Gastroesophageal sphincter (tissue), 3 donors: ENCODE measurements around the gene PRKD1.

Experiments
- CTCF ChIP-seq, 4 experiments: fragments of 200-600 bp in 2 of 4; fragments of 450-650 bp in 2 of 4; sonication (generic) in 1 of 4; IDR thresholded peaks; one replicate each; pipeline ENCODE4 v1.5.1; 2017 to 2019; ENCODE audit warnings: antibody characterized with exemption in 4 of 4, mild to moderate bottlenecking in 2 of 4, moderate library complexity in 2 of 4
- EP300 ChIP-seq: sonication (generic); formaldehyde crosslinking; IDR thresholded peaks from one replicate; pipeline ENCODE4 v1.6.1; 2017; ENCODE audit warnings: antibody characterized with exemption, mild to moderate bottlenecking
- POLR2A ChIP-seq, 2 donors: fragments of 450-650 bp; IDR thresholded peaks; one replicate each; pipeline ENCODE4 v1.6.1; 2017; ENCODE audit warnings: antibody characterized with exemption in 2 of 2, mild to moderate bottlenecking in 2 of 2, moderate library complexity in 1 of 2
- POLR2AphosphoS5 ChIP-seq: sonication (generic); formaldehyde crosslinking; IDR thresholded peaks from one replicate; pipeline ENCODE4 v1.6.1; 2017; ENCODE audit warnings: antibody characterized with exemption

DNA sequence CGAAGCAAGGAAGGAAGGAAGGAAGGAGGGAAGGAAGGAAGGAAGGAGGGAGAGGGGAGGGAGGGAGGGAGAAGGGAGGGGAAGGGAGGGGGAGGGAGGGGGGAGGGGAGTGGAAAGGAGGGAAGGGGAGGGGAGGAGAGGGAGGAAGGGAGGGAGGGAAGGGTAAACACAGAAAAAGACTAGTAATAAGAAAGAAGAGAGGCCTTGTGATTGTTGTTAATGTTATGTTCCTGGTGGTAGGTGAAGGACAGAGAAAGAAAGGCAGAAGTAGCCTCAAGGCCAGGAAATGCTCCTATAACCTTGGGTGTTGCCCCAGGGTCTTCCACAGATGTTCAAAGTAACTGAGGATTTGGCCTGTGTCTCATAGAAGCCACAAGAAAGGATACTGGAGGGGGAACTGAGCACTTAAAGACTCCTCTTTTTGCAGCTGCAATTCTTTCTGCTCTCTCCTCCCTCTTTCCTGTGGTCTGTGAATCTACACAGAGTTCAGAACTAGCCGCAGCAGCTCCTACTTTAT is 164.2 kb downstream of the PRKD1 start:
- TF ChIP-seq EP300 (no peak), CTCF (IDR thresholded peaks at IDR 0.05) (no peak), POLR2A (IDR thresholded peaks at IDR 0.05) (no peak), POLR2AphosphoS5 (no peak)
